KG1 (cell line): ENCODE data around the gene LRRN1.
"Not testable (repeated sequence)": the region's sequence is repeated elsewhere in the genome, so short reads cannot be mapped to it uniquely, and the experiment has no call there.

ENCODE experiments used
- DNase-seq: peaks from one replicate; lab custom pipeline; 2025; lab: John Stamatoyannopoulos, UW

LRRN1 gene

DNA sequence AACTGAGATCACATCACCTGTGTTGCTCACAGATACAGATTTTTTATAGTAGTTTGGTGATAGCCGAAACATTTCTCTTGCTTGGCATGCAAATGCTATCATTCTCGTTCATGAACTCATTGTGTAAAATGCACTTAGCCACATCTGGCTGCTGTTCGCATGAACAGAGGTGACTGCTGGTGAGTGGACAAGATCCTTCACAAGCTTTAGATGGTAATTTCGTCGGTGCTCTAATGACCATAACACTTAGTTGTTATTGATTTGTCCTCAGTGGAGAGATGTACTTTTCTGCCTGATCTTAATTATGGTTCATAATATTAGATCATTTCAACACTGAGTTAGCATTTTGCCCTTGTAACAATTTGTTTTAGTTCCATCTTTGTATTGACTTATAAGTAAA is 13.8 kb downstream of the LRRN1 start:
- no peak for DNase-seq

DNA sequence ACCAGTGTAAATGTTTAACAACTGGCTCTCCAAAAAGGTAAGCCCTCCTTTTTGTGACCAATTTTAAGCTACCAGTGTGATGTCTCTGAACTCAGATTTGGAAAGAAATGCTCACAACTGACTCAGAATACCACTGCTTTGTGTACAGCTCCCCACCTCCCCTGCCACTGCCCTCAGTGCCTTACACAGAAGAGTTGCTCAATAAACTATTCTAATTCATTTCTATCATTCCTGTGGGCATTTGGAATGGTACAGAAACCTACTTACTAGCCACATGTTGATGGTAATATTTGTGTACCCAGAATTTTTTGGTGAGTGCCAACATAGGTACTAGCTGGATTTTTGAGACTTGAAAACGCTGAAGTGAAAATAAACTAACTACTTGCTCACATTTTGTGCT is 16.0 kb downstream of the LRRN1 start:
- DNase-seq: no peak

DNA sequence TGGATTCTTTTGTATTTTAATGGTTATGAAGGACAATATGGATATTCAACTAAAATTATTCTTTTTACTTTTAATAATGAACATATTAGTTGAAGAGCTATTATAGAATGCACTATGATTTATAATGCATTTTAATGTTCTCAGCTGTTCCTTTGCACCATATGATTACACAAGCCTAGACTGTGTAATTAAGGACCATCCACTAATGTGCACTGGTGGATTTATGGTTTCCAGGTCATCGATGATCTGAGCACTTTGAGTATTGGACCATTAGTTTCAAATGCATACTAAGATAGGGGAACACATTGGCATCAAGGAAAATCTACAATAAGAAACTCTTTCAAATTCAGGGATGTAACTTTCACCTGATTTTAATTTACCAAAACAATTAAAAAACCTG is 16.8 kb downstream of the LRRN1 start:
- DNase-seq: no peak

DNA sequence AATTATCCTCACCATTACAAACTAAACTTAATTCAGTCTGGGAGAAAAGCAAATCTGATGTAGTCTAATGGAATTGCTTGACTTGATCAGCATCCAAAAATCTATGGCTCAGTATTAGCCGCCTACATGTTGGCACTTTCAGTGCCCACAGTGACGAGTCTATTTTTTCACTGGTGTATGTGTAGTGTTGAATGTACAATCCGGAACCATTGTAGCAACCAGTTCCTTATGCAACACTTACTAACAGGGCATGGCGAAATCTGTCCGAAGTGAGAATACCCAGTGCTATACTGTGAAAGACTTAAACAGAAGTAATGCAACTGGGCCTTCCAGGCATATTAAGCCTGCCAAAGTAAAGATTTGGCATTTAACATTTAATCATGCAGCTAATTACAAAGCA is 18.6 kb downstream of the LRRN1 start:
- no peak for DNase-seq

DNA sequence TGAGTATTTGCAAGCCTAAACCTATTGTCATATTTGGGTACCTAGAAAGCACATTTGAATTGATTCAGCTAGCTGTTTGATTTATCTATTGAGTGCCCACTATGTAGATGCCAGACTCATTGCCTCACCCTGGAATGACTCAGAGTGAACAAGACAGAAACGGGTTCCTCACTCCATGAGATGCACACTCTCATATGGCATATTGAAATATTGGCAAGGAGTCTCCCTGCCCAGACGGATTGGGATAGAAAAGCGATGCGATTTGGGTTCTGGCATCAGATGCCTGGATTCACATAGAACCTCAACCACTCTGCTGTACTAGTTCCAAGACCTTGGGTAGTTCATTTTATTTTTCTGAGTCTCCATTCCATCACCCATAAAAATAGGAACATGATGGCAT is 22.5 kb downstream of the LRRN1 start:
- no peak for DNase-seq

DNA sequence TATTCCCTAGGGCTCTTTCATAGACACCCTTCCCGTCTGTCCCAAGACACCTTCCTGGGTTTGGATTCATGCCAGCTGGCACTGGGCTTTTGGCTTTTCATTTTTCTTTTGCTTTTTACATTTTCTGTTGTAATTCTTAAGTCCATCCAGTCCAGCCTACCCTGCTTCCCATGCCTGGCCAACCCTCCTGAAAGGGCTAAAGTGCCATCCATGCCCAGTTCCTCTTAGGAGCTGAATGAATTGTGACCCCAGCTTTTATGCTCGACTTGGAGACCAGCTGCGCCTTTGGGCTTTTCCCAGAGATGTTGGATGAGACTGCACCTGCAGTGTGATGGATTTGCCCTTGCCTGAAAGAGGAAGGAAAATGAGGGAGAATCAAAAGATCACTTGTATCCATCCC is 25.8 kb downstream of the LRRN1 start:
- no peak for DNase-seq

DNA sequence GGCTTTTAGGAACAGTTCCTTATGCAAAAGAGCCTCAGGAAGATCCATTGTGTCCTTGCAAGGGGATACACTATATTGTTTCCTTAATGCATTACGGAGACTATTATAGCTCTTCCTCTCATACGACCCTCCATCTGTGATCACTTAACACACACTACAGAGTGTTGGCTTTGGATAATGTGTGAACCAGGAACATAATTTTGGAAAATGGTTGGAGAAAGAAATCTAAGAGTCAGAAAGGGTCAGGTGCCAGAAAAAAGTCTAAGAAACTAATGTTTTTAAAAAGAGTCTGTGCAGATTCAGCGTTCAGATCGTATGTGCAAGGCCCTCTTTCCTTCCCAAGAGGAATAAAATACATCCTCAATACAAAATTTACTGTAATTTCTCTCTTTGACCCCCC is 27.3 kb downstream of the LRRN1 start:
- DNase-seq: no peak

DNA sequence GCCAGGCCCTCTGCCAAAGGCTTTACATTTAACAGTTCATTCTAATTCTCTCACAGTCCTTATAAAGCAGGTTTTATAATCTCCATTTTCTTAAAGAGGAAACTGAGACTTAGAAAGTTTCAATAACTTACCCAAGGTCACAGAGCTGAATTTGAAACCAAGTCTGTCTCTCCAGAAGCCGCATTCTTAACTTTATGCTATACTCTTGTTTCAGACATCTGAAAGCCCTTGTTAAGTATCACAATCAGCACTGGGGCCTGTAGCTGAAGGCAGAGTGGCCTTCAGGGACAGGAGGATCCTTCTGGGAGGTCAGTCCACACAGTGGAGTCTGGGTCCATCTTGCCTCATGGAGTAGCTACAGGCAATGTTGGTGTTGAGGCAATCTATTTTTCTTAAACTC is 27.9 kb downstream of the LRRN1 start:
- no peak for DNase-seq

DNA sequence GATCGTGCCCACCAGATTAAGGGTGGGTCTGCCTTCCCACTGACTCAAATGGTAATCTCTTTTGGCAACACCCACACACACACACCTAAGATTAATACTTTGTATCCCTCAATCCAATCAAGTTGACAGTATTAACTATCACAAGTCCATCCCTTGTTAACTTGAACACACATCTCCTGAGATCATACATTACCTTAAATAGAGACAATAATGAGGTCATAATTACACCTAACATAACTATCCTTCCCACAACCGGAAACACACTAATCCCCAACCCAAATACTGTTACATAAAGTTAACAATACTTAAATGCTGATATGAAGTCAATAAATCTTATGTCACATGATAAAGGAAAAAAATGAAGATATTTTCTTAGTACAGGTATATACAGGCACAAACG is 29.2 kb downstream of the LRRN1 start:
- not testable (repeated sequence) for DNase-seq

DNA sequence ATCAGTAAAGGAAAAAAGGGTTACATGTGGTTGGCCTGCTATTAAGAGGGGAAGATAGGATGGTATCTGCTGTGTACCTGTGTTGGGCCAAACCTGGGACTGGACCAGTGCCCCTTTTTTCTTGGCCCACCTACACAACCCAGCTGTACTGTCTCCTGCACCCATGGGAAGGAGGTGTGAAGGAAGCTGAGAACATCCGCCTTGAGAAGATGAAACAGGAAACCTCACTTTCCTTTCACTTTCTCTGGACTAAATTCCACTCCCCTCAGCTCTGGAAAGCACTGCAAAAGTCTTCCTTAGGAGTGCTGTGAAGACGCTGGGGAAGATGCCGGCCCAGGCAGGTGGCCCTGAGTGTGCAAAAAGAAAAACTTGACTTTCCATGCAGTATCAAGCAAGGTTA is 37.6 kb downstream of the LRRN1 start:
- DNase-seq: no peak

DNA sequence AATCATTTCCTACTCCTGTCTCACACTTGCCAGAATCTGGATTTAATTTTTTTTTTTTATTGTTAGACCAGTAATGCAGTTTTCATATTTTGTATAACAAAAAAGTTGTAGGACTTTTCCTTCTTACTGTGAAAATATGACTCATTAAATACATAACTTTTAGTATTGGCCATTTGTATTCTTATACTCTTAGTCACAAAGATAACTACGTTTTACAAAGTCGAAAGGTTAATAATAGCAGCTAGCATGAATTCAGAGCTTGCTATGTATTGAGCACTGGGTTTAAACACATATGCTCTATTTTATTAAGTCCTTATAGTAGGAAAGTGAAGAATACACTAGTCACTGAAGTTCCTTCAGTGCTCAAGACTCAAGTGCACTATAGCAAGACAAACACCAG is 43.1 kb downstream of the LRRN1 start:
- DNase-seq: no peak

DNA sequence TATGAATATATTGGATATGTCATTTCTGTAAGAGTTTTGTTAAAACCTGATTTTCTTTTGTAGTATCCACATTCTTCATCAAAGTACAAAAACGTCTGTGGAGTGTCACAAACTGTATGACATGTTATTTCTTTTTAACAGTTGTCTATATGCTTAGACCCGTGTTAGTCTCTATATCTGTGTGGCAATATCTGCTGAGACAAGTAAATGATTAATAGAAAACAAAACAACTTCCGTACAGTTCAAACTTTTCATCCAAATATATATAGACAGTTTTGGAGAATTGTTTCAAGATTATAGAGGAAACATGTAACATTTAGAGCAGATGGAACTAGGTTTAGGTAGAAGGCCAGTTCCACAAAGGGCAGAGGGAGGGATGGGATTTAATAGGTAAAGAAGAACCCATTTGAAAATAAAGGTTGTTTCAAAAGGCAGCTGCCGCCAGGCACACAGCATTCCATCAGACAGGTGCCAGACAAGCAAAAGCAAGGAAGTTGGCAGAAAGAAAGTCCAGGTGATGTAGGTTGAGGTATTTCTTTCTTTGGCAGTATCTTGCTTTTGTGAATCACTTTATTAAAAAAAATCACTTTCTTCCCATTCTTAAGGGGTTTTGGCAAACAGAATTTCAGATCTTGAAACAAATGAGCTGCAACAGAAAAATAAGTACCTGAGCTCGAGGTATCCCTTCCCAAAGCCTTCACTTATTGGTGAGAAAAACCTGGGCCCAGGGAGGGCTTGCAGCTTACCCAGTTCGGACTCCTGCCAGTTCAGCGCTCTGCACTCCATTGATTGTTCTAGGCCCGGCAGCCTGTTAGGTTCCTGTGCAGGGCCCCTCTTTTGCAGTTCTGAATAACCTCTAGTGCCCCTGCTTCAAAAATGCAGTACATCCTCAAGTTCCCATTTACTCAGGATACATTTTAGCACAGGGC is 49.0 kb downstream of the LRRN1 start:
- no peak for DNase-seq

DNA sequence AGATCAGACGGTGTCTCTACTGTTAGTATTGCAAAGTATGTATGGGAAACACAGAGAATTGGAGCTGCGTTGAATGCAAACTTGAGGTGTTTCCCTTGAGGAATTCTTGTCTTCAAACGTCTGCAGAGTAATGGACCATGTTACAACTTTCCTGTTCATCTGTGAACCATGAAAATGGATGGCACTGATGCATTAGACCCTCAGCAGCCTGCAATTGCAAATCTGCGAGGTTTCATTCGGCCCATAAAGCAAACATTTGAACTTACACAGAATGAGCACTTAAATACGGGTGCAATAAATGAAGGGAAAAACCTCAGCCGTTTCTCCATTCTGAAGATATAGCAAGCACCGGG is 49.7 kb downstream of the LRRN1 start:
- DNase-seq: no peak

DNA sequence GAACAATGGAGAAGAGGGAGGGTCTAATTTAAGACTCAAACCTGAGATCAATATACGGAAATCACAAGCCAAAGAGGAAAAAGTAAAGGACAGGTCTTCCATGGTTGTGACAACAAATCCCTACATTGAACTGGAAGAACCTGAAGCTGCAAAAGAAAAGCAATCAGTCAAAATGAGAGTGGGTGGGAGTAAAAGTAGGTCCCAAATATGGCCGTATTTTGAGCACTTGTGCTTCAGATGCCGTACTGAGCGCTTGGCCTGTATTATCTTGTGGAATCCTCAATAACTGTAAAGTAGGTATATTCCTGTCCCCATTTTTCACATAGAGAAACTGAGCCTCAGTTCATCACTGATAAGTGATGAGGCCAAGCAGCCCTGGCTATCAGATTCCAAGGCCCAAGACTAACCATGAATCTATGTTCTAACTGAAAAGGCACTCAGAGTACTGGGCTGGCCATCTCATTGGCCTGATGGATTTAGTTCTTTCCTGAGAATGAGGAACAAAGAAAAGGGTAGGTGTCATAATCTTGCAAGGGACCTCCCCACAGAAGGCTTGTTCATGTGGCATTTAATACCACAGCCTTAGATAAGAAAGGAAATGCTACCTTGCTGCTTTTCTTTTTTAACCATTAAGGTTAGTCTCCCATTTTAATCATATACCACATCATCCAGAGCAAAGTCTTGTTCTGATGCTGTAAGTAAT is 52.5 kb downstream of the LRRN1 start:
- no peak for DNase-seq

DNA sequence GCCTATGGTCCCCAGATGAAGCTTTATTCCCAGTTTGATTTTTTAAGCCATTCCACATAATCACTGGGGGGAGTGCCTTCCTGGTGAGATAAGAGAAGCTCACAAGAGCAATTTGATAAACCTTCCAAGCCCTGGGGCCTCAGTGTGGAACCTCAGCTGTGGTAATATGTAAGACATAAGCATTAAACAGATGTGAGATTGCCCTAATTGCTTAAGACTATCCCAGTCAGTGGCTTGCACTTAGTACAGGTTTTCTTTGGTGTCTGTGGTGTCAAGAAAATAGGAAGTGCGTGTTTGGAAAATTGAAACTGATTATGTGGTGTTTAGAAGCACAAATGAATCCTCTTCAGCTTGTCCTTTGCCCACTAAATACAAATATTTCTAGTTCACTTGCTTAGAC is 54.3 kb downstream of the LRRN1 start:
- DNase-seq: no peak

DNA sequence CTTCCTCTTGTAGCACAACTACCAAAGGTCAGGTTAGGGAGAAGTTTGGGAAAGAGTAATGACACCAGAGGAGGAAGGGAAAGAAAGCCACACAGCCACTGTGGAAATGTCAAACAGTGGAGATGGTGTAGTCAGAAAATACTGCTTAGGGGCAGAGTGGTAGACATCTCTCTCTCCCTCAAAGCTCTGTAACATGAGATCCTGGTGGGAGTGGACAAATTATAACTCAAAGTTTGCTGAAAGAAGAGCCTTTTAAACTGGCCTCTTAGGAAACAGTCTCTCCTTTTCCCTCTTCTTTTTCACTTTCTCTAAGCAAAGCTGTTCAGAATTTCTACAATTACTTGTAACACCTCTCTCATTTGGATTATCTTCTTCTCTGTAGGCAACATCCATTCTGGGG is 55.8 kb downstream of the LRRN1 start:
- DNase-seq: no peak

DNA sequence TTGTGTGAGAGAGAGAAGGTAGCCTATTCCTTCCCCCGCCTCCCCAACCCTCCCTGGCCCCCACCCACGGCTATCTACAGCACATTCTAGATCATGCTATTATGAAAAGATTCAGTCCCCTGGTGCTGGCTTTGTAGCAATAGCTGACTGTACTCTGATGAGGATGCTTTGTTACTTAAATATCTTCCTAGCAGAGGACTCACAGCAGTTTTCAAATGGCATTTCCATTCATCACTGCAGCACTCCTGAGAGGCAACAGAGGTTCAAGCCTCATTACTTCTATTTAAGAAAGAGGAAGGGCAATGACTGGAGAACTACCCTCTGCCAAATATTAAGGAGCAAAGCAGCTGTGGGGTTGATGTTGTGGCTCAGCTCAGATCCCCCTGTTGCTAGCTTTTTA is 61.0 kb downstream of the LRRN1 start:
- DNase-seq: no peak

DNA sequence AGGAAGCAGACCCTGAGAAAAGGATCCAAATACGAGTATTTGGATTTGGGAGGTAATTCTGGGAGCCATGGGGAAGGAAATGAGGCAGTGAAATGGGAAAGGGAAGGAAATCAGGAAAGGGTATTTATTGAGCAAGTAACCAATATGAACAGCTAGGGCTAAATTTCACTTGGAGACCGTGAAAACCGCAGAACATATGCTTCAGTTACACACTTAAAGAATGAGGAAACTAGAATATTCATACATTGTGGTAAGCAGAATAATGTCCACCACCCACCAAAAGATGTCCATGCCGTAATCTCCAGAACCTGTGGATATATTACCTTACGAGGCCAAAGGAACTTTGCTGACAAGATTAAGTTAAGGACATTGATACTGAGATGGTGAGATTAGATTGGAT is 63.3 kb downstream of the LRRN1 start:
- DNase-seq: no peak

DNA sequence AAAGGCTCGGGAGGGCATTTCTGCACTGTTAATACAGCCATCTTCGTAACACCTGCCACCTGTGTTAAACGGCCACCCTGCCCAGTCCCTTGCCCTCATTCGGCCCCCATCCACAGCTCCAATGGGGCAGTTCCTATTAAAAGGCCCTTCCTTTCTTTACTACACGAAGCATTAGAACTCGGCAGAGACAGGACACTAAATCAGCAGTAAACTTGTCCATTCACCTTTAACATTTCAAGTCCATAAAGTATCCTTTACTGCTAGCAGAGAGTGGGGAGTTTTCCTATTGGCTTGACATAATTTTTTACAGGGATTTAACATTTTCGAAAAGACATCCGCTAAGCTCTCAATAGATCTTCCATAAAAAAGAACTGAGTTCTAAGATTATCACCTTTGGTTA is 76.3 kb downstream of the LRRN1 start:
- no peak for DNase-seq

DNA sequence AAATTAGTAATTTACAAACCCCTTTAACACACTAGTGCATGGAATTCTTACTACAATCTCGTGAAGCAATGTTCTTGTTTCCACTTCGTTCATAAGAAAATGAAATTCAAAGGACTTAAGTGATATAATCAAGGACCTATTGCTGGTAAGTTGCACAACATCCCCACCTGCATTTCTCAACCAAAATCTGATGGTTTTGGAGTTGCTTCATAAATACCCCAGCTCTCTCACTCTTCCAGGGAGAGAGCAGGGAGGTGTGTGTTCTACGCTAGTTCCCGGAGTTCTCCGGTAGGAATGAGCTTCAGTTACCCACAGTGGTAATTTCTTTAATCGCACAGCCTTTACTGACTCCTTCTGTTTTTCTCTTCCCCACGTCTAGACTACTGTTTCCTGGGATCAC is 81.8 kb downstream of the LRRN1 start:
- no peak for DNase-seq

DNA sequence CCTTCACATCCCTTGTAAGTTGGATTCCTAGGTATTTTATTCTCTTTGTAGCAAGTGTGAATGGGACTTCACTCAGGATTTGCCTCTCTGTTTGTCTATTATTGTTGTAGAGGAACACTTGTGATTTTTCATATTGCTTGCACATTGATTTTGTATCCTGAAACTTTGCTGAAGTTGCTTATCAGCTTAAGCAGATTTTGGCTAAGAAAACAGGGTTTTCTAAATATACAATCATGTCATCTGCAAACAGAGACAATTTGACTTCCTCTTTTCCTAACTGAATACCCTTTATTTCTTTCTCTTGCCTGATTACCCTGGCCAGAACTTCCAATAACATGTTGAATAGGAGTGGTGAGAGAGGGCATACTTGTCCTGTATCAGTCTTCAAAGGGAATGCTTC is 88.1 kb downstream of the LRRN1 start:
- not testable (repeated sequence) for DNase-seq

DNA sequence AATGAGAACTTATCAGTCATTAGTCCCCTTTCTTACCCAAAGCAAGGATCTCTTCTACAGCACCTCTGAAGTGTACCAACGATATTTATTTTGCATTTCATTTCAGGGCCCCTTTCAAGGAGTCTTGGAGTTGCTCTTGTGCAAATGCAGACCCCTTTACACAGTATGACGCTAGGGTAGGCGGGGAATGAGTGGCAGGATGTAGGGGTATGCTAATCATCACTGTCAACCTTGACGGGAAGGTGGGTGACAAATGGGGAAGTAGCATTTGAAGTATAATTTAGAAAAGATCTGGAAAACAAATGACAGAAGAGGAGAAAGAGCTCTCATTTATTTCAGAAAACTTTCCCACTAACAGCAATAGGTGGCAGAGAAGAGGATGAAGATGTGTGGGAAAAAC is 94.4 kb downstream of the LRRN1 start:
- DNase-seq: no peak
